IgD-negative memory B cell (primary cell): ENCODE results near the gene AKIP1. TPM values are rescaled to one million over a fixed set of nuclear protein-coding genes. Genes with fewer than 3 reads are reported as not detected.
"Not testable (repeated sequence)": the region's sequence is repeated elsewhere in the genome, so short reads cannot be mapped to it uniquely, and the experiment has no call there.

Experiments
- H3K27ac Mint-ChIP-seq, 3 donors: one replicate each; pipeline ENCODE4 v1.8.0; 2020 to 2022; ENCODE audit warnings: mild to moderate bottlenecking in 3 of 3, mixed read lengths in 3 of 3, moderate library complexity in 1 of 3
- H3K27me3 Mint-ChIP-seq: one replicate; pipeline ENCODE4 v1.8.0; 2021; ENCODE audit warnings: mixed read lengths
- H3K36me3 Mint-ChIP-seq: one replicate; pipeline ENCODE4 v1.8.0; 2020; ENCODE audit warnings: mild to moderate bottlenecking, mixed read lengths
- H3K4me1 Mint-ChIP-seq, 3 donors: one replicate each; pipeline ENCODE4 v1.8.0; 2020 to 2022; ENCODE audit warnings: mixed read lengths in 3 of 3, mild to moderate bottlenecking in 1 of 3
- H3K4me3 Mint-ChIP-seq, 4 donors: one replicate each; pipeline ENCODE4 v1.8.0; 2020 to 2022; ENCODE audit warnings: mild to moderate bottlenecking in 4 of 4, mixed read lengths in 4 of 4, moderate library complexity in 3 of 4
- H3K9me3 Mint-ChIP-seq, 3 donors: one replicate each; pipeline ENCODE4 v1.8.0; 2020 to 2021; ENCODE audit warnings: mixed read lengths in 3 of 3, mild to moderate bottlenecking in 1 of 3
- polyA plus RNA-seq: library from polyadenylated mRNA; unstranded; fragments of 300-500 nt; fragmentation: Illumina TruSeq; gene quantifications from one replicate; pipeline ENCODE4 v1.2.3, GENCODE V29; 2021

AKIP1 gene
- polyA plus RNA-seq, 1 donor from 2014 or later: 5.3 TPM

DNA sequence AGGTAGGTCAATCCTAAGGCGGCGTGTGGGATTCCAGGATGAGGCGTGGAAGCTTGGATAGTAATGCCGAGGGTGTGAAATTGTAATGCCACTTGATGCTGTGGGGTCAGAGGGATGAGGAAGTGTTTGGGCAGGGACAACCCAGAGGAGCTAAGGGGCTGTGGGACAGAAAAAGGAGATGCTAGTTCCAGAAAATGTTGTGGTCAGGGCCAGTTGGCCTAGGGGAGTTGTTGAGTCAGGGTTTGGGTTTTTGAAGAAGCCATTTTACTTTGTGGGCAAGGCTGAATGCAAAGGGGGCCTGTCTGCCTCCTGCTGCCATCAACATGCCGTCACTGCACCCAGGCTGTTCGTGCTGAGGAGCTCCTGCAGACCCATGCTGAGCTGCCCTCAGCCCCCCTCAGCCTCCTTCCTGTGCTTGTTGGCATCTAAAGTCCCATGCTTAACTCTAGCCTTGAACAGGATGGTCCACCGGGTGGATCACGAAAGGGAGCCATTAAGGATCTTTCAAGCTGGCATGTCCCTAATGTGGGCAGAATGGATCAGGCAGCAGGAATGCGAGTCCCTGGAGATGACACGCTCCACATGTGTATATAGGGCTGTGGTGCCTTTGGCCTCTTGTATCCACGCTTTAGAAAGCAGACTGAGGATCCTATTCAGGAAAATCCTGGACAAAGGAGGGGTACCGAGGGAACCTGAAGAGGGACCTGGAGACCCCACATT is 19.6 kb downstream of the AKIP1 start:
- Mint-ChIP-seq H3K27ac (no peak overlapping the region), H3K9me3 (no peaks in the 10 kb centered on the region), H3K27me3 (no peaks in the 10 kb centered on the region), H3K4me1 (no peaks in the 10 kb centered on the region), H3K4me3 (no peak overlapping the region), H3K36me3 (peaks cover 2% of the 10 kb centered on the region)

DNA sequence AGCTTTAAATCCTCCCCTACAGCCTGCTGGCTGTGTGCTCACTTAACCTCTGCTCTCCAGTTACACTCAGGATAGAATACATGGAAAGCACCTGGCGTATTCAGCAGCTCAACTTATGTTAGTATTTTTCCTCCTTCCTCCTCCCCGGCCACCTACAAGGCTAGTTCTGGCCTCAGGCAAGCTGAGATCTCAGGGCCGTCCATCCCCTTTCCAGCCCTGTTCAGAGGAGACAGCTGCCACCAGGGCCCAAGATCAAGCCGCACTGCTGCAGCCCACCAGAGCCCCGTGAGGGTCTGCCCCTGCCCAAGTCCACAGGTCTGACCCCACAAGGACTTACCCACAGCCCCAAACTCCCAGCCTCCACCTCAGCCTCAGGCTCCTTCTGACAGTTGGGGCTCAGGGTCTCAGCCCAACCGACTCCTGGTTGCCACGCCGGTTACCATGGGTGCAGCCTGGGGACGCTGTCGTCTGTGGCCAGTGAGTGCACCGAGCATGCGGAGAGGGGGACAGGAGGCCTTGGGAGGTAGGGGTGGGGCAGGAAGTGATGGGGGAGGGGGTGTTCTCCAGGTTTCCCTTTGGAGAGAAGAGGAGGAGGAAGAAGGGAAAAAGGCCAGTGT is 21.7 kb downstream of the AKIP1 start, which contains the start of gene C11orf16:
Gene C11orf16 (minus strand): TSS at position 384 of the 617 bp plus-strand sequence. CDS start 639 bp downstream, outside the sequence.
- H3K4me3 Mint-ChIP-seq: no peak within 1 kb of the TSS
- peaks cover 0 to 6% (median 4%) of the 10 kb centered on the region in 3 donors for H3K4me1 Mint-ChIP-seq
- H3K36me3 Mint-ChIP-seq: no peaks in the 10 kb centered on the region
- H3K9me3 Mint-ChIP-seq: no peaks in the 10 kb centered on the region
- no peaks in the 10 kb centered on the region for H3K27me3 Mint-ChIP-seq
- H3K27ac Mint-ChIP-seq: no peak within 1 kb of the TSS

DNA sequence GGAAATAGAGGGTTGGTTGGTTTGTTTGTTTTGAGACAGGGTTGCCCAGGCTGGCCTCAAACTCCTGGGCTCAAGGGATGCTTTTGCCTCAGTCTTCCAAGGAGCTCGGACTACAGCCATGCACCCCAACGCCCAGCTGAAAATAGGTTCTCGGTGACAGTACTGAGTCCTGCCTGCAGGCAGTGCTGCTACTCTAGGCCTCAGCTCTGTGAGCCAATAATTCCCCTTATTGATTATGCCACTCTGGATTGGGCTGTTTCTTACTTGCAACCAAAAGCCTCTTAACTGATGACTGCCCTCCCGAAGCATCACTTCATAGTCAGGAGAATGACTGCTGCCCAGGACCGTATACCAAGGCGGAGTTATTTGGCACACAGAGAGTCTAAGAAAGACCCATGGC is 22.9 kb downstream of the AKIP1 start:
- H3K4me1 Mint-ChIP-seq: peaks cover 0 to 6% (median 4%) of the 10 kb centered on the region in 3 donors
- no peak overlapping the region for H3K4me3 Mint-ChIP-seq
- no peak overlapping the region for H3K27ac Mint-ChIP-seq
- H3K36me3 Mint-ChIP-seq: no peaks in the 10 kb centered on the region
- H3K27me3 Mint-ChIP-seq: no peaks in the 10 kb centered on the region
- H3K9me3 Mint-ChIP-seq: no peaks in the 10 kb centered on the region

DNA sequence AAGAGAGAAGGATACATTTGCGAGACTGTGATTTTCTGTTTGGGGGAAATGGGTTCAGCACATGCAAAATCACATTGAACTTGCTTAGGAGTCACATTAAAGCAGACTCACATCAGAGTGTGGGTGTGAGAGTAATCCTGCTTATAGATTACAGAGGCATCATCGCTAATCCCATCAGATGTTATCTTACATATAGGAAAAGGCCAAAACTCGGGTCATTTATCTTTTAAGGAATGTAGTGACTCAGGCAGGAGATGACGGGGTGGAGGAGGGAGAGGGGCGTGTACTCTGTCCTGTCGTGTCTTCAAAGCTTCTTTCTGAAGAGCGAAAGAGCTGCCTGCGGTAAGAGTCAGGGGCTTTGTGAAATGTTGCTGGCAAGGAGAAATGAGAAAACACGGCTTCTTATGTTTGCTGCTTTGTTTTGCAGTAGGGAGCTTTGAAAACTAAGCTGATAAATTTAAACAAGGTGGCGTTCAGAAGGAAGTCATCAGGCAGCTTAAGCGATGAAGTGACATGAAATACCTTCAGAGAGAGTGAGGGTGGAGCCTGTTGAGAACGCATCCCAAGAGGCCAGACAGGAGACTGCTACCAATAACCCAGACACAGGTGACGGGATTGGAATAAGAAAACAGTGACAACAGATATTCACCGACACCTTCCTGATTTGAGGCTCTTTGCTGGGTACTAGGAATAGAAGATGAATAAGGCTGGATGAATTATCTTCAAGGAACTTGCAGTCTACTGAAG is 23.9 kb downstream of the AKIP1 start:
- no peak overlapping the region for H3K27ac Mint-ChIP-seq
- H3K4me3 Mint-ChIP-seq: no peak overlapping the region
- peaks cover 0 to 6% (median 4%) of the 10 kb centered on the region in 3 donors for H3K4me1 Mint-ChIP-seq
- H3K9me3 Mint-ChIP-seq: no peaks in the 10 kb centered on the region
- H3K36me3 Mint-ChIP-seq: no peaks in the 10 kb centered on the region
- no peaks in the 10 kb centered on the region for H3K27me3 Mint-ChIP-seq

DNA sequence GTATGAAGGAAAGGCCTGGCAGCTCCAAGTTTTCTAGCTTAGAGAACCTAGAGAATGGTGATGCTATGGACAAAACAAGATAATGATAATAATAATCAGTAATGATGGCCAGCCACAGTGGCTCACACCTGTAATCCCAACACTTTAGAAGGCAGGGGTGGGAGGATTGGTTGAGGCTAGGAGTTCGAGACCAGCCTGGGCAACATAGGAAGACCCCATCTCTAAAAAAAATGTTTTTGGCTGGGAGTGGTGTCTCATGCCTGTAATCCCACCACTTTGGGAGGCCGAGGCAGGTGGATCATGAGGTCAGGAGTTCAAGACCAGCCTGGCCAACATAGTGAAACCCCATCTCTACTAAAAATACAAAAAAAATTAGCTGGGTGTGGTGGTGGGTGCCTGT is 24.8 kb downstream of the AKIP1 start:
- H3K4me3 Mint-ChIP-seq, H3K4me1 Mint-ChIP-seq, H3K27me3 Mint-ChIP-seq, H3K27ac Mint-ChIP-seq, H3K9me3 Mint-ChIP-seq, H3K36me3 Mint-ChIP-seq: not testable (repeated sequence)

DNA sequence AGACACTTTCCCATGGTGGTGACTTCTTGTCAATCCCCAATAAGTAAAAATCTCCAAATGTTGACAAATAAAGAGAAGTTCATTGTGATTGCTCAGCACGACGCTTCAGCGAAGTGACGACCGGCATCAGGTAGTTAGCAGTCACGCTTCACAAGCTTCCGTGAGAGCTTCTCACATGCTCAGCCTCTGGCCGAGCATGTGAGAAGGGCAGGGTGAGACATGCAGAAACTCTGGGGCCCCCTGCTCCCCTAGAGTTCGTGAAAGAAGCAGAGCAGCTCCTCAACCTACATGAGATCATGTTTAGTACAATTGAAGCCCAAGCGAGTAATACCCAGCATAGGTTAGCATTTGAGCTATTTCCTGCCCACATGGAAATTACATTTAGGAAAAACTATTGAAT is 26.2 kb downstream of the AKIP1 start:
- Mint-ChIP-seq H3K36me3 (no peaks in the 10 kb centered on the region), H3K27ac (no peak overlapping the region), H3K9me3 (no peaks in the 10 kb centered on the region), H3K27me3 (no peaks in the 10 kb centered on the region), H3K4me3 (peak overlapping the region in 3 of 4 donors; percentile 1 to 90 (median 42)), H3K4me1 (peaks cover 0 to 6% (median 4%) of the 10 kb centered on the region in 3 donors)

DNA sequence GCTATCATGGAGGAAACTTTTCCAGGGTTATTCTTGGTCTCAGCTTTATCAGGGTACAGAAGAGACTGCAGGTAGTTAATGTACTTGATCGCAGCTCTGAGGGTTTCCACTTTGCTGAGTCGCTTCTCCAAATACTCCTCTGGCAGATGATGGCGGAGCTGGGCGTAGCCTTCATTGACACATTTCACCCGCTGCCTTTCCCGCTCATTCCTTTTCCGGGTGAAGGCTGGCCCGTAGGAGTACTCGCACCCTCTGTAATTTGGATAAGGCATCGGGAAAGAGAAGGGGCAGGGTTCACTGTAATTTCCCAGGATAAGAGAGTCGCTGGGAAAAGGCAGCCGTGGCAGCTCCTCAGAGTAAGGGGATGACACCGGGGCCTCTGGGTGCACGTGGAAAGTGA is 26.7 kb downstream of the AKIP1 start:
- no peaks in the 10 kb centered on the region for H3K27me3 Mint-ChIP-seq
- no peaks in the 10 kb centered on the region for H3K36me3 Mint-ChIP-seq
- peaks cover 0 to 6% (median 4%) of the 10 kb centered on the region in 3 donors for H3K4me1 Mint-ChIP-seq
- no peak overlapping the region for H3K4me3 Mint-ChIP-seq
- no peaks in the 10 kb centered on the region for H3K9me3 Mint-ChIP-seq
- H3K27ac Mint-ChIP-seq: no peak overlapping the region

DNA sequence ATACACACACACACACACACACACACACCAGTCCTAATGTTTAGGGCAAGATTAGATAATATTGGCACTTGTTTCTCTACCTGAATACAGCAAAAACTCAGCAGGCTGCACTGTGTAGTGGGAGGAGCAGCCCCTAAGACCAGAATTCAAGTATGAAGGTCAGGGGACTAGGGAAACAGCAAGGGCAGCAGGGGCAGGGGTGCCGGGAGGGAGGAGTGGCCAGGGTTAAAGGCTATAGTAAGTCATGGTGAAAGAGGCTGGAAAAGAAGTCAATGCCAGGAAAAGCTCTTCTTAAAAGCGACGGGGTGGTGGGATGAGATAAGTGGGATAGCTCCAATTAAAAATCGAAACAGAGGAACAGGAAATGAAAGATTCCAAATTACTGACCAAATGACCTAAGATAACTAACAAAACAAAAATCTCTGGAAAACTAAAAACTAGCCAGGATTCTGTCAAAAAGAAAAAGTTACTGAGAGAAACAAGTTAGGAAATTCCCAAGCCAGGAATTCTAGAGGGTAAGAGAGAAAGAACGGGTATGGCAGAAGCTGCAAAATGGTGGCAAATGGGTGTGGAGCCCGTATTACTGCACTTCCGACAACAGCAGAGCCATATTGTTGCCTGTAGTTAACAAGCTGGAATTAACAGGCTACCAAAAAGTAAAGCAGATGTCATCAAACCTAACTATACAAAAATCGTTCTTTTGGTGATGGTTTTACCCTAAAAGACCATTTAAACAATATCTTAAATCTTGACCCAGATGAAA is 30.5 kb downstream of the AKIP1 start:
- peaks cover 0 to 6% (median 4%) of the 10 kb centered on the region in 3 donors for H3K4me1 Mint-ChIP-seq
- H3K27ac Mint-ChIP-seq: no peak overlapping the region
- H3K27me3 Mint-ChIP-seq: no peaks in the 10 kb centered on the region

DNA sequence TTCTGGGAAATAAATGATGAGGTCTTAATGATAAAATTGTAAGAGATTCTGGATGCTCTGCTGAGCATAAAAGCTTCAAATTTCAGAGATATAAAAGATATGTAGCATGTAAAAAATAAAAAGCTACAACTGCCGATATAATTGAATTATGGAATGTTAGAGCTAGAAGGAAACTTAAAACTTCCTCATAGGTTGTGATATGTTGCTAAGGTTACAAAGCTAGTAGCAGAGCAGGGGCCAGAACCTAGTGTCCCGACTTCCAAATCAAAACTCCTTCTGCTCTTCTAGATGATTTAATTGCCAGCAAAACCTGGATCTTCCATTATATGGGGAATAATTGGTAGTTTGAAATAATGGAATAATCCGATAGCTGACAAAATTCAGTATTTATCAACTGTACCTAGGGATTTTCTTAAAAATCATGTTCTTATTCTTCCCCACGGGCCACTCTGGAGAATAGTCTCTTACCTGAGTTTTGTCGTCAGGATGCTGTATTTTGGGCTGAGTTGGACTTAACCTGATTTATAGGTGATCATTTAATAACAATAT is 31.6 kb downstream of the AKIP1 start, which contains the start of gene ASCL3:
Gene ASCL3 (minus strand): TSS at position 499 of the 549 bp plus-strand sequence. CDS start 4,855 bp downstream, outside the sequence.
- Mint-ChIP-seq H3K4me1 (no peaks in the 10 kb centered on the region), H3K36me3 (peaks cover 9% of the 10 kb centered on the region), H3K27me3 (no peaks in the 10 kb centered on the region), H3K27ac (no peak within 1 kb of the TSS), H3K9me3 (no peaks in the 10 kb centered on the region), H3K4me3 (no peak within 1 kb of the TSS)

More for the DNA sequence above, 30.5 kb downstream of the AKIP1 start:
- H3K4me3 Mint-ChIP-seq: no peak overlapping the region
- H3K9me3 Mint-ChIP-seq: no peaks in the 10 kb centered on the region
- peaks cover 3% of the 10 kb centered on the region for H3K36me3 Mint-ChIP-seq

DNA sequence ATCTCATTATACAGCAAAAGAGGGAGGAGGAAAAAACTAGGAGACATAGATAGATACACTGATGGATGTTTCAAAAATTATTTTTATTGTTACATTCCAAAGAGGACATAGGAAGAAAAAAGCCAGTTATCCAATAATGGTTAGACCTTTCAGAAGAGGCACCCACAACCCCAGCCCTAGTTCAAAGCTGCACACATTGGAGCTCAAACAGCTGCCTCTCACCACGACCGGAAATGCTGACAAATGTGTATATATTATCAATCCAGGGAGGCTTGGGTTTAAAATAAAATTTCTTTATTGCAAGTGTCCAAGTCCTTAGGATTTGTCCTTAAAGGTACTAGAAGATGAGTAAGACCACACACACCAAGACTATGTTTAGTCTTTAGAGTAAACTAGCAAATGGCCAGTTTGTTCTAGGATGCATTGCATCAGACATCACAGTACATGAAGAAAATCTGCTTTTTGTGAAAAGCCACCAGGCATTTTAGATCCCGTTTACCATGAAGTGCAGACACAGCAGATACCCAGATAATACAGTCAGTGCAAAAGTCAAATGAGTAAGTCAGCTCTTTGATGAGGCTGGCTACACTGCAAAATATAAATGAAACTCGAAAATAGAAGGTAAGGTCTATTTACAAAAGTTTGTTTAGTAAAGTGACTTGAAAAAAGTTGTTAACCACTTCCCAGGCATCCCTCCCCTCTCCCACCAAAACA is 36.4 kb downstream of the AKIP1 start:
- no peak overlapping the region for H3K27ac Mint-ChIP-seq
- no peaks in the 10 kb centered on the region for H3K27me3 Mint-ChIP-seq

DNA sequence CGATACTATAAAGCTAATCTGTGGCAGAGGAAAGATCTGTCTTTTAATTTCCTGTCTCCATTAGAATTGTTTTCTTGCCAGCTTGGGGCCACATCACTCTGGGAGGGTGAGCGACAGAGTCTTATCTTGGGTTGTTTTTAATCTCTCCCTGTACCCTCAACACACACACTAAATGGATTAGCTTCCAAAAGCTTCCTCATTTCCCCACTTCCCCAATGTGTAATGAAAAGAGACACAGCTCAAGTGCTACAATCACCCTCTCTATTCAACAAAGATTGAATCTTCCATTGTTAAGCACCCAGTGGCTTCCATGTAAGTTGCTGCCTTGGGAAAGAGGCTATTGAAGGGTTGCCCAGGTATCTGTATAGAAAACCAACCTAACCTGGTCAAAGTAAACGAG is 37.9 kb downstream of the AKIP1 start:
- no peak overlapping the region for H3K27ac Mint-ChIP-seq
- no peaks in the 10 kb centered on the region for H3K27me3 Mint-ChIP-seq
- H3K4me1 Mint-ChIP-seq: peaks cover 0 to 4% (median 1%) of the 10 kb centered on the region in 3 donors
- H3K36me3 Mint-ChIP-seq: peaks cover 18% of the 10 kb centered on the region
- H3K4me3 Mint-ChIP-seq: no peak overlapping the region
- H3K9me3 Mint-ChIP-seq: no peaks in the 10 kb centered on the region

More for the DNA sequence above, 36.4 kb downstream of the AKIP1 start:
- no peak overlapping the region for H3K4me3 Mint-ChIP-seq
- H3K9me3 Mint-ChIP-seq: no peaks in the 10 kb centered on the region
- peaks cover 15% of the 10 kb centered on the region for H3K36me3 Mint-ChIP-seq
- H3K4me1 Mint-ChIP-seq: peaks cover 0 to 1% (median 0%) of the 10 kb centered on the region in 3 donors

DNA sequence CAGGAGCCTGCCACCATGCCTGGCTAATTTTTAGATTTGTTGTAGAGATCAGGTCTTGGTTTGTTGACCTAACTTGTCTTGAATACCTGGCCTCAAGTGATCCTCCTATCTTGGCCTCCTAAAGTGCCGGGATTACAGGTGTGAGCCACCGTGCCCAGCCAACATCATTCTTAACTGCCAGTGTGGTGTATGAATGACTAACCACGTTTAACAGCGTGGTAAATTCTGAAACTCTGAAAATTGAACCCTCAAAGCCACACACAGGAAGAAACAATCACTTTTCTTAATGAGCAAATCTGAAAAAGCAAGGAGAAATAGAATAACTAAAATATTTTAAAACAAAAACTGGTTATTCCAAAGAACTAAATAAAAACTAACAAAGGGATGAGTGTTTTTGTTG is 45.9 kb downstream of the AKIP1 start:
- H3K9me3 Mint-ChIP-seq: no peaks in the 10 kb centered on the region
- H3K27ac Mint-ChIP-seq: no peak overlapping the region
- H3K36me3 Mint-ChIP-seq: peaks cover 9% of the 10 kb centered on the region

DNA sequence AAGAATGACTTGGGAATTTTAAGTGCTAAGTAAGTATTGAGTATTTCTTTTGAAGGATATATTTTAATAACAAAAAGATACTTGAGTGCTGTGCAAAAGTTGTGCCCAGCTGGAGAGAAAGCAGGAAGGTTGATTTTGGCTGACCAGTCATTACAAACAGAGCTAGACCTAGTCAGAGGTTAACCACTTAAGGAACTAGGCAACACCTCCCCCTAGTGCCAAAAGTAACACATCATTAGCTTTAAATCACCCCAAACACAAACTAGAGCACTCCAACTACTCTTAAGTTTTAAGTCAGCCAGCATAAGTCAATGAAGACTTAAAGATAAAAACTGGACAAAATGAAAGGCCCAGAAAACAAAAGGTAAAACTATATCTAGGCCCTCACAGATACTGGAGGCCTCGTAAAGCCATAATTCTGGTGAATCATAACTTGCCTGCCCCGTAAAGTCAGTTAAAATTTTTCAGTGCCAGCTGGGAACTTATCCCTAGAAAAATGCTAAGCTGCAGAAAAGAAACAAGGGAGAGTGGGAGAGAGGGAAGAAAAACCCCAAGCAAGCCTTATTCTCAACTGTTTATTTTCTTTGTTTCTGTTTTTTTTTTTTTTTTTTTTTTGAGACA is 48.7 kb downstream of the AKIP1 start:
- Mint-ChIP-seq H3K9me3 (no peaks in the 10 kb centered on the region), H3K36me3 (peaks cover 5% of the 10 kb centered on the region), H3K4me3 (peak overlapping the region in 1 of 4 donors; percentile 49), H3K4me1 (peaks cover 21 to 30% (median 29%) of the 10 kb centered on the region in 3 donors), H3K27me3 (no peaks in the 10 kb centered on the region), H3K27ac (peak overlapping the region in 2 of 3 donors; percentile 4 to 39)

More for the DNA sequence above, 45.9 kb downstream of the AKIP1 start:
- Mint-ChIP-seq H3K4me1 (peaks cover 9 to 19% (median 18%) of the 10 kb centered on the region in 3 donors), H3K4me3 (no peak overlapping the region), H3K27me3 (no peaks in the 10 kb centered on the region)
